PC-9 (cell line): ENCODE results near the gene SECTM1.

Source experiments
- EZH2 ChIP-seq: fragments of 200-600 bp; sonication (generic); IDR thresholded peaks from 2 replicates; pipeline ENCODE4 v1.8.0; 2017; ENCODE audit warnings: antibody characterized with exemption, low read depth
- TF ChIP-seq, protein P1 (sequence below): fragments of 200-600 bp; sonication (generic); conservative IDR thresholded peaks from 2 replicates; pipeline ENCODE4 v1.6.1; 2017; ENCODE audit warnings: mixed run types, antibody characterized with exemption, mild to moderate bottlenecking, moderate library complexity

DNA sequence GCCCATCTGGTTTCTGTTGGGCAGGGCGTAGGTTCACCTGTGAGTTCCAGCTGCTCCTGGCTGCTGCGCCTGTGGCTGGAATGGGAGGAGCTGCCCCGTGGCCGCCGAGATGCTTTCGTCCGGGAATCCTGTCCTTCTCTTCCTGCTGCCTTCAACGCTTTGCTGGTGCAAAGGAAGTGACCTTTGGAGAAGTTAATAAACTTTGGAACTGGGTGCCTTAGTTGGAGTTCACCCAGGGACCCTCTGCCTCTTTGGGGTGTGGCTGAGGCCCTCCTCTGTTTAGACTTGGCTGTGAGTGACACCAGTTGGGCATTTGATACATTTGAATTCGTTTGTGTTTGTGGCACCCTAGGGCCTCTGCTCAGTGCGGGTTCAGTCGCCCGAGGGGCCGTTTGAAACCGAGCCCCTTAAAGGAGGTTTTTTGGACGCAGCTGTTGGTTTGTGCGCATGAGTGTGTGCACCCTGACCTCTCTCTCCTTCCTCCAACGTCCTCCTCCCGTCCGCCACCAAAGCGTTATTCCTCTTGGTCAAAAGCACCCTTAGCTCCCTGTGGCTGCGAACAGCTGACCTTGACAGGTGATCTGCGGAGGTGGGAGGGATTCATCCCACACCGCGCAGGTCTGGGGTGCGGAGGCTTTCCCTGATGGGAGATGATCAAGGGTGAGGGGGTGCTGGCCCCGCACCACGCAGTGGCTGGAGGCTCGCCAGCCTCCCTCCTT lies 9.0 kb upstream of the SECTM1 start:
- TF ChIP-seq, protein P1, sequence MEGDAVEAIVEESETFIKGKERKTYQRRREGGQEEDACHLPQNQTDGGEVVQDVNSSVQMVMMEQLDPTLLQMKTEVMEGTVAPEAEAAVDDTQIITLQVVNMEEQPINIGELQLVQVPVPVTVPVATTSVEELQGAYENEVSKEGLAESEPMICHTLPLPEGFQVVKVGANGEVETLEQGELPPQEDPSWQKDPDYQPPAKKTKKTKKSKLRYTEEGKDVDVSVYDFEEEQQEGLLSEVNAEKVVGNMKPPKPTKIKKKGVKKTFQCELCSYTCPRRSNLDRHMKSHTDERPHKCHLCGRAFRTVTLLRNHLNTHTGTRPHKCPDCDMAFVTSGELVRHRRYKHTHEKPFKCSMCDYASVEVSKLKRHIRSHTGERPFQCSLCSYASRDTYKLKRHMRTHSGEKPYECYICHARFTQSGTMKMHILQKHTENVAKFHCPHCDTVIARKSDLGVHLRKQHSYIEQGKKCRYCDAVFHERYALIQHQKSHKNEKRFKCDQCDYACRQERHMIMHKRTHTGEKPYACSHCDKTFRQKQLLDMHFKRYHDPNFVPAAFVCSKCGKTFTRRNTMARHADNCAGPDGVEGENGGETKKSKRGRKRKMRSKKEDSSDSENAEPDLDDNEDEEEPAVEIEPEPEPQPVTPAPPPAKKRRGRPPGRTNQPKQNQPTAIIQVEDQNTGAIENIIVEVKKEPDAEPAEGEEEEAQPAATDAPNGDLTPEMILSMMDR: no peak
- TF ChIP-seq EZH2: no peak
